ENCODE measurements around the gene ADAM11.
"Not testable (repeated sequence)": the region's sequence is repeated elsewhere in the genome, so short reads cannot be mapped to it uniquely, and the experiment has no call there.

The ADAM11 gene

GRCh38 chr17:44758414-44759085 lies at the start of gene ADAM11:
TSS of gene ADAM11 (plus strand) at chr17:44758988. CDS start at chr17:44759200, 212 bp downstream.
- DNase-seq (ENCODE audit: low read depth in 2 of 2) = no peak

- no peak for DNase-seq (ENCODE audit: low read depth in 2 of 2)
Observed at GRCh38 chr17:44719444-44719843, 39.3 kb upstream of the ADAM11 start.

- DNase-seq (ENCODE audit: low read depth in 2 of 2) = no peak
Observed at GRCh38 chr17:44722254-44722653, 36.5 kb upstream of the ADAM11 start.

- not testable (repeated sequence) for DNase-seq (ENCODE audit: low read depth in 2 of 2)
Observed at GRCh38 chr17:44726121-44726520, 32.7 kb upstream of the ADAM11 start.

- DNase-seq (ENCODE audit: low read depth in 2 of 2) = no peak
Observed at GRCh38 chr17:44733753-44734152, 25.0 kb upstream of the ADAM11 start.

- no peak for DNase-seq (ENCODE audit: low read depth in 2 of 2)
Observed at GRCh38 chr17:44734272-44734671, 24.5 kb upstream of the ADAM11 start.

- DNase-seq (ENCODE audit: low read depth in 2 of 2) = no peak
Observed at GRCh38 chr17:44736551-44737240, 22.1 kb upstream of the ADAM11 start.

- no peak for DNase-seq (ENCODE audit: low read depth in 2 of 2)
Observed at GRCh38 chr17:44738214-44738906, 20.4 kb upstream of the ADAM11 start.

GRCh38 chr17:44741316-44741715 lies 17.5 kb upstream of the ADAM11 start:
- DNase-seq (ENCODE audit: low read depth in 2 of 2) = no peak

- no peak for DNase-seq (ENCODE audit: low read depth in 2 of 2)
Observed at GRCh38 chr17:44745301-44745700, 13.5 kb upstream of the ADAM11 start.

- not testable (repeated sequence) for DNase-seq (ENCODE audit: low read depth in 2 of 2)
Observed at GRCh38 chr17:44745738-44746137, 13.1 kb upstream of the ADAM11 start.

GRCh38 chr17:44747566-44747965 lies 11.2 kb upstream of the ADAM11 start:
- no peak for DNase-seq (ENCODE audit: low read depth in 2 of 2)

- no peak for DNase-seq (ENCODE audit: low read depth in 2 of 2)
Observed at GRCh38 chr17:44749076-44749979, 9.5 kb upstream of the ADAM11 start.

- no peak for DNase-seq (ENCODE audit: low read depth in 2 of 2)
Observed at GRCh38 chr17:44749980-44750318, 8.8 kb upstream of the ADAM11 start.

GRCh38 chr17:44751331-44751730 lies 7.5 kb upstream of the ADAM11 start:
- DNase-seq (ENCODE audit: low read depth in 2 of 2) = no peak

- DNase-seq (ENCODE audit: low read depth in 2 of 2) = no peak
Observed at GRCh38 chr17:44751806-44752205, 7.0 kb upstream of the ADAM11 start.

GRCh38 chr17:44752953-44753861 lies 5.6 kb upstream of the ADAM11 start:
- DNase-seq (ENCODE audit: low read depth in 2 of 2) = no peak

- no peak for DNase-seq (ENCODE audit: low read depth in 2 of 2)
Observed at GRCh38 chr17:44754276-44754675, 4.5 kb upstream of the ADAM11 start.

GRCh38 chr17:44755180-44755579 lies 3.6 kb upstream of the ADAM11 start:
- DNase-seq (ENCODE audit: low read depth in 2 of 2) = not testable (repeated sequence)

GRCh38 chr17:44757045-44757917 lies 1.5 kb upstream of the ADAM11 start:
- DNase-seq (ENCODE audit: low read depth in 2 of 2) = no peak
